ENCODE measurements around the gene CELF1.

The CELF1 gene

GRCh38 chr11:47451436-47451835, 101.5 kb downstream of the CELF1 start:
- DNase-seq (ENCODE audit: low read depth in 2 of 3, low spot score in 2 of 3) = no peak

GRCh38 chr11:47449541-47449940, 103.4 kb downstream of the CELF1 start:
- DNase-seq (ENCODE audit: low read depth in 2 of 3, low spot score in 2 of 3) = no peak

- DNase-seq (ENCODE audit: low read depth in 2 of 3, low spot score in 2 of 3) = no peak
These were observed 104.1 kb downstream of the CELF1 start, which contains the start of gene RAPSN for GRCh38 chr11:47448566-47449427. TSS of gene RAPSN (minus strand) at chr11:47449136. CDS start at chr11:47448964, 172 bp downstream.

- no peak for DNase-seq (ENCODE audit: low read depth in 2 of 3, low spot score in 2 of 3)
These were observed 105.0 kb downstream of the CELF1 start for GRCh38 chr11:47447906-47448305.

GRCh38 chr11:47446833-47447232, 106.1 kb downstream of the CELF1 start:
- no peak for DNase-seq (ENCODE audit: low read depth in 2 of 3, low spot score in 2 of 3)

GRCh38 chr11:47445840-47446239, 107.1 kb downstream of the CELF1 start:
- DNase-seq (ENCODE audit: low read depth in 2 of 3, low spot score in 2 of 3) = no peak

- no peak for DNase-seq (ENCODE audit: low read depth in 2 of 3, low spot score in 2 of 3)
These were observed 109.1 kb downstream of the CELF1 start for GRCh38 chr11:47443817-47444216.

- DNase-seq (ENCODE audit: low read depth in 2 of 3, low spot score in 2 of 3) = no peak
These were observed 109.8 kb downstream of the CELF1 start for GRCh38 chr11:47443028-47443700.

GRCh38 chr11:47442514-47442913, 110.4 kb downstream of the CELF1 start:
- DNase-seq (ENCODE audit: low read depth in 2 of 3, low spot score in 2 of 3) = no peak

- no peak for DNase-seq (ENCODE audit: low read depth in 2 of 3, low spot score in 2 of 3)
These were observed 111.5 kb downstream of the CELF1 start for GRCh38 chr11:47441421-47441820.

GRCh38 chr11:47440054-47440476, 112.9 kb downstream of the CELF1 start:
- DNase-seq (ENCODE audit: low read depth in 2 of 3, low spot score in 2 of 3) = no peak

GRCh38 chr11:47438721-47439120, 114.2 kb downstream of the CELF1 start:
- no peak for DNase-seq (ENCODE audit: low read depth in 2 of 3, low spot score in 2 of 3)

- DNase-seq (ENCODE audit: low read depth in 2 of 3, low spot score in 2 of 3) = no peak
These were observed 115.0 kb downstream of the CELF1 start for GRCh38 chr11:47437746-47438418.

GRCh38 chr11:47437218-47437745, 115.7 kb downstream of the CELF1 start:
- no peak for DNase-seq (ENCODE audit: low read depth in 2 of 3, low spot score in 2 of 3)

GRCh38 chr11:47436726-47437125, 116.2 kb downstream of the CELF1 start:
- DNase-seq (ENCODE audit: low read depth in 2 of 3, low spot score in 2 of 3) = no peak

GRCh38 chr11:47435687-47436086, 117.2 kb downstream of the CELF1 start:
- DNase-seq (ENCODE audit: low read depth in 2 of 3, low spot score in 2 of 3) = no peak

GRCh38 chr11:47434011-47434786, 118.7 kb downstream of the CELF1 start:
- no peak for DNase-seq (ENCODE audit: low read depth in 2 of 3, low spot score in 2 of 3)

GRCh38 chr11:47433157-47433556, 119.8 kb downstream of the CELF1 start:
- no peak for DNase-seq (ENCODE audit: low read depth in 2 of 3, low spot score in 2 of 3)

- no peak for DNase-seq (ENCODE audit: low read depth in 2 of 3, low spot score in 2 of 3)
These were observed 121.4 kb downstream of the CELF1 start for GRCh38 chr11:47431356-47432083.

GRCh38 chr11:47430524-47430923, 122.4 kb downstream of the CELF1 start:
- no peak for DNase-seq (ENCODE audit: low read depth in 2 of 3, low spot score in 2 of 3)

Data from activated CD8-positive, alpha-beta memory T cell treated with anti-CD3 and anti-CD28 coated beads for 48 hours (primary cell).